Measurements from ENCODE around the gene CDC5L.

Gene CDC5L

DNA sequence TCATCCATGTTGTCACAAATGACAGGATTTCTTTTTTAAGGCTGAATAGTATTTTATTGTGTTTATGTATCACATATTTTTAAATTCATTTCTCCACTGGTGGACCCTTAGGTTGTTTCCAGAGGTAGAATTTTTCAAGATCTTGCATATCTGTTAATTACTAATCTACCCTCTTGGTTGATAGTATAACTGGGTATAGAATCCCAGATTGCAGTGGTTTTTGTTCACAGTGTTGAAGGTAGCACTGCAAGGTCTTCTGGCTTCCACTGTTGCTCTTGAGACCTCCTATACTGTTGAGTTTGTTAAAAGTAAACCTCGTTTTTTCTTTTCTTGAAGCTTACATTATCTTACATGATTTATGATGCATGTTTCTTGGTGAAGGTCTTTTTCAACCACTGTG is 22.9 kb downstream of the CDC5L start:
- TF ChIP-seq FOXP2 (optimal IDR thresholded peaks at IDR 0.05; ENCODE audit: borderline replicate concordance, extremely low read depth, extremely low read length, insufficient read depth) (no peak), POLR2AphosphoS5 (IDR thresholded peaks at IDR 0.05; ENCODE audit: low read depth, low read length) (no peak), TAF1 (IDR thresholded peaks at IDR 0.05; ENCODE audit: borderline replicate concordance, insufficient read depth, low read length) (no peak), SIN3A (IDR thresholded peaks at IDR 0.05; ENCODE audit: borderline replicate concordance, insufficient read depth, low read length) (no peak)
- TF ChIP-seq, protein P1, sequence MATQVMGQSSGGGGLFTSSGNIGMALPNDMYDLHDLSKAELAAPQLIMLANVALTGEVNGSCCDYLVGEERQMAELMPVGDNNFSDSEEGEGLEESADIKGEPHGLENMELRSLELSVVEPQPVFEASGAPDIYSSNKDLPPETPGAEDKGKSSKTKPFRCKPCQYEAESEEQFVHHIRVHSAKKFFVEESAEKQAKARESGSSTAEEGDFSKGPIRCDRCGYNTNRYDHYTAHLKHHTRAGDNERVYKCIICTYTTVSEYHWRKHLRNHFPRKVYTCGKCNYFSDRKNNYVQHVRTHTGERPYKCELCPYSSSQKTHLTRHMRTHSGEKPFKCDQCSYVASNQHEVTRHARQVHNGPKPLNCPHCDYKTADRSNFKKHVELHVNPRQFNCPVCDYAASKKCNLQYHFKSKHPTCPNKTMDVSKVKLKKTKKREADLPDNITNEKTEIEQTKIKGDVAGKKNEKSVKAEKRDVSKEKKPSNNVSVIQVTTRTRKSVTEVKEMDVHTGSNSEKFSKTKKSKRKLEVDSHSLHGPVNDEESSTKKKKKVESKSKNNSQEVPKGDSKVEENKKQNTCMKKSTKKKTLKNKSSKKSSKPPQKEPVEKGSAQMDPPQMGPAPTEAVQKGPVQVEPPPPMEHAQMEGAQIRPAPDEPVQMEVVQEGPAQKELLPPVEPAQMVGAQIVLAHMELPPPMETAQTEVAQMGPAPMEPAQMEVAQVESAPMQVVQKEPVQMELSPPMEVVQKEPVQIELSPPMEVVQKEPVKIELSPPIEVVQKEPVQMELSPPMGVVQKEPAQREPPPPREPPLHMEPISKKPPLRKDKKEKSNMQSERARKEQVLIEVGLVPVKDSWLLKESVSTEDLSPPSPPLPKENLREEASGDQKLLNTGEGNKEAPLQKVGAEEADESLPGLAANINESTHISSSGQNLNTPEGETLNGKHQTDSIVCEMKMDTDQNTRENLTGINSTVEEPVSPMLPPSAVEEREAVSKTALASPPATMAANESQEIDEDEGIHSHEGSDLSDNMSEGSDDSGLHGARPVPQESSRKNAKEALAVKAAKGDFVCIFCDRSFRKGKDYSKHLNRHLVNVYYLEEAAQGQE (IDR thresholded peaks at IDR 0.05; ENCODE audit: insufficient read depth in 1 of 2, low read depth in 2 of 2, low read length in 2 of 2), result no peak

DNA sequence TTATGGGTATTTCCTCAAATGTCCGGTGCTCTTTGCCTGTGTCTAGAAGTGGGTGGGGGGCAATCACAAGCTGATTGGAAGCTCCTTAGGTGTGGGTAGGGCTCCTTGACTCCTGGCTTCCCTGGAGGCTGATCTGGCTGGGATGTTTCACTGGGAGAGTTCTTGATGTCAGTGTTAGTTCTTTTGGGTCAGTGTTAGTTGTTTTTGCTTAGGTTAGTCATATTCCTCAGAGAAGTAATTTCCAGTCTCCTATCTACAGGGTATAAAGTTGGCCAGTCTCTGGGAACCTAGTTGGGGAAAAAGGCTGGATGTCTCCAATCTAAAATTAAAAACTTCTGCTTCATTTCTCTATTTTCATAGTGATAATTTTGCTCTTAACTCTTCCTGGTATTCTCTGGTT is 23.6 kb downstream of the CDC5L start:
- TF ChIP-seq POLR2AphosphoS5 (IDR thresholded peaks at IDR 0.05; ENCODE audit: low read depth, low read length) (no peak), TAF1 (IDR thresholded peaks at IDR 0.05; ENCODE audit: borderline replicate concordance, insufficient read depth, low read length) (no peak), FOXP2 (optimal IDR thresholded peaks at IDR 0.05; ENCODE audit: borderline replicate concordance, extremely low read depth, extremely low read length, insufficient read depth) (no peak), SIN3A (IDR thresholded peaks at IDR 0.05; ENCODE audit: borderline replicate concordance, insufficient read depth, low read length) (no peak)
- TF ChIP-seq, protein P1 (IDR thresholded peaks at IDR 0.05; ENCODE audit: insufficient read depth in 1 of 2, low read depth in 2 of 2, low read length in 2 of 2), result no peak

DNA sequence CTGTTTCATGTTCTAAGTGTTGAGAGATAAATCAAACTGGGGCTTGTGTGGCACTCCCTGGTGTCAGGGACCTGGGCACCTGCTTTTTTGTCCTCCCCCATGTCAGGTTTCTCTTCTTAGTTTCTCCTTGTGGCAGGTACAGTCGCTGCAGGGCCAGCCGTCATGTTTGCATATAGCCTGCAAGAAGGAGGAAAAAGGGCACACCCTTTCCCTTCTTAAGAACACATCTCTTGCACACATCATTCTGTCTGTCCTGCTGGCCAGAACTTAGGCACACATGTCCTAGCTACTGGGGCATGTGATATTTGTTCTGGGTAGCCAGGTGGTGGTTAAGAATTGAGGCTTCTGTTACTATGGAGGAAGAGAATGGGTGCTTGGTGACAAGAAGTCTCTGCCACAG is 27.9 kb downstream of the CDC5L start:
- TF ChIP-seq SIN3A (IDR thresholded peaks at IDR 0.05; ENCODE audit: borderline replicate concordance, insufficient read depth, low read length), result no peak
- TF ChIP-seq, protein P1 (IDR thresholded peaks at IDR 0.05; ENCODE audit: insufficient read depth in 1 of 2, low read depth in 2 of 2, low read length in 2 of 2), result no peak
- no peak for TF ChIP-seq TAF1 (IDR thresholded peaks at IDR 0.05; ENCODE audit: borderline replicate concordance, insufficient read depth, low read length)
- no peak for TF ChIP-seq POLR2AphosphoS5 (IDR thresholded peaks at IDR 0.05; ENCODE audit: low read depth, low read length)
- no peak for TF ChIP-seq FOXP2 (optimal IDR thresholded peaks at IDR 0.05; ENCODE audit: borderline replicate concordance, extremely low read depth, extremely low read length, insufficient read depth)

DNA sequence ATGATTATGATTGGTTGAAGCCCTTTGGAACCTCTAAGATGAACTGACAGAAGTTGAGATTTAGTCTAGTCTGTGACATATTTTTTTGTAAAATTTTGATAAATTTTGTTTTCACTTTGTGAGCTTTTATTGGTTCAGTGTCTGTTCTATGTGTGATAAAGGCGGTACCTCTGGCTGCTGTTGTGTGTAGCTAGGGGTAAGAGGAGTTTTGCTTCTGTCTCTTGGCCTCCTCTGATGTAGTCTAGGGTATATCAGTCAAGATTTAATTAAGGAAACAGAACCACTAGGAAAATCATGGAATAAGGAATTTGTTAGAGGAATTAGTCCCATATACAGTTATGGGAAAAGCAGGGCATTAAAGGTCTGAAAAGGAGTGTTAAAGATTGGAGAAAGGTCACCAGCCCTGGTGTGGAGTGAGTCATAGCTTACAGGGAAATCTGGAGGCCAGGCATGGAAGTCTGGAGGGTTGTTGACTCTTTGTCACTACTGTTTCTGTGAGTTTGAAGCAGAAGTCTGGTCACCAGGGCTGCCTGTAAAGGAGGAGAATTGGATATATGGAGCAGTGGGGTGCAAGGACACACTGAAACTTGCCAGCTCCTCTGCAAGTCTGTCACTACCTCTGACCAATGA is 28.5 kb downstream of the CDC5L start:
- TF ChIP-seq FOXP2 (optimal IDR thresholded peaks at IDR 0.05; ENCODE audit: borderline replicate concordance, extremely low read depth, extremely low read length, insufficient read depth) (no peak), SIN3A (IDR thresholded peaks at IDR 0.05; ENCODE audit: borderline replicate concordance, insufficient read depth, low read length) (no peak), TAF1 (IDR thresholded peaks at IDR 0.05; ENCODE audit: borderline replicate concordance, insufficient read depth, low read length) (no peak), POLR2AphosphoS5 (IDR thresholded peaks at IDR 0.05; ENCODE audit: low read depth, low read length) (no peak)
- TF ChIP-seq, protein P1 (IDR thresholded peaks at IDR 0.05; ENCODE audit: insufficient read depth in 1 of 2, low read depth in 2 of 2, low read length in 2 of 2), result no peak
